Fibroblast of lung (primary cell): Measurements from ENCODE around the gene CCDC152. TPM values are rescaled to one million over a fixed set of nuclear protein-coding genes. Genes with fewer than 3 reads are reported as not detected.

ENCODE experiments used
- DNase-seq, 2 donors: peaks; one replicate each; pipeline versions ENCODE4 v3.0.0 to v3.0.0-alpha.2; 2010; ENCODE audit warnings: low read depth in 2 of 2
- H2AFZ ChIP-seq: 2 replicates; pipeline ENCODE4 v1.5.1; 2012; ENCODE audit warnings: low read length, control low read depth, inconsistent platforms
- H3K27ac ChIP-seq: 2 replicates; pipeline ENCODE4 v1.5.1; 2011; ENCODE audit warnings: low read length, control low read depth; ENCODE audit not compliant: insufficient read depth
- H3K27me3 ChIP-seq: 2 replicates; pipeline ENCODE4 v1.5.1; 2011; ENCODE audit warnings: mild to moderate bottlenecking, low read length; ENCODE audit not compliant: control insufficient read depth, insufficient read depth
- H3K36me3 ChIP-seq: 2 replicates; pipeline ENCODE4 v1.5.1; 2011; ENCODE audit warnings: low read length; ENCODE audit not compliant: control insufficient read depth, insufficient read depth
- H3K4me1 ChIP-seq: 2 replicates; pipeline ENCODE4 v1.5.1; 2011; ENCODE audit warnings: low read length; ENCODE audit not compliant: control insufficient read depth, insufficient read depth; ENCODE audit errors: extremely low read depth
- H3K4me2 ChIP-seq: 2 replicates; pipeline ENCODE4 v1.5.1; 2011; ENCODE audit warnings: low read length, control low read depth; ENCODE audit not compliant: insufficient read depth; ENCODE audit errors: extremely low read depth
- H3K4me3 ChIP-seq, 4 experiments: fragments of 200-600 bp in 1 of 4; sonication (generic) in 1 of 4; replicated peaks in 1 of 4; 2 replicates each; pipeline ENCODE4 v1.5.1; 2011 to 2016; ENCODE audit warnings: low read length in 4 of 4, low read depth in 3 of 4, mild to moderate bottlenecking in 3 of 4, control low read depth in 2 of 4, inconsistent platforms in 1 of 4, mixed read lengths in 1 of 4; ENCODE audit not compliant: insufficient read depth in 1 of 4; ENCODE audit errors: control extremely low read depth in 1 of 4
- H3K79me2 ChIP-seq: 2 replicates; pipeline ENCODE4 v1.5.1; 2012; ENCODE audit warnings: mild to moderate bottlenecking, low read length, inconsistent platforms; ENCODE audit not compliant: control insufficient read depth, insufficient read depth
- H3K9ac ChIP-seq: 2 replicates; pipeline ENCODE4 v1.5.1; 2011; ENCODE audit warnings: mild to moderate bottlenecking, low read length, control low read depth; ENCODE audit not compliant: insufficient read depth
- H3K9me3 ChIP-seq: 2 replicates; pipeline ENCODE4 v1.5.1; 2012; ENCODE audit warnings: low read depth, low read length; ENCODE audit not compliant: control insufficient read depth, insufficient read depth
- H4K20me1 ChIP-seq: 2 replicates; pipeline ENCODE4 v1.5.1; 2011; ENCODE audit warnings: low read length; ENCODE audit not compliant: control insufficient read depth, insufficient read depth; ENCODE audit errors: extremely low read depth
- CTCF ChIP-seq, 2 donors: IDR thresholded peaks in 1 of 2; conservative IDR thresholded peaks in 1 of 2; 1 replicate in 1 of 2; 2 replicates in 1 of 2; pipeline ENCODE4 v1.5.1; 2011 to 2012; ENCODE audit warnings: low read length in 2 of 2, control low read depth in 1 of 2, inconsistent platforms in 1 of 2, low read depth in 1 of 2, mild to moderate bottlenecking in 1 of 2
- EZH2 ChIP-seq: IDR thresholded peaks from 2 replicates; pipeline ENCODE4 v1.5.1; 2012; ENCODE audit warnings: low read length, control low read depth, mild to moderate bottlenecking; ENCODE audit errors: missing control alignments
- polyA plus RNA-seq, 2 donors: library from polyadenylated mRNA; depleted of rRNA in 1 of 2; stranded (reverse) in 1 of 2; unstranded in 1 of 2; fragments of >200 nt; gene quantifications; 2 replicates each; pipeline ENCODE4 v1.2.1, GENCODE V29; 2011 to 2012; ENCODE audit warnings: missing spikeins in 1 of 2
- total RNA-seq: library from RNA; depleted of rRNA; stranded (reverse); fragments of >200 nt; gene quantifications from 2 replicates; pipeline ENCODE4 v1.2.1, GENCODE V29; 2014

Gene CCDC152
- total and polyA plus RNA-seq, 2 donors (not counting 1 experiment from before 2014, with no cell fraction given), result 1.4 to 2.5 TPM

- Histone ChIP-seq H3K4me2 (no peak overlapping the region), H3K27me3 (no peaks in the 10 kb centered on the region), H3K9me3 (no peaks in the 10 kb centered on the region), H2AFZ (no peak overlapping the region), H4K20me1 (no peaks in the 10 kb centered on the region), H3K9ac (no peak overlapping the region), H3K36me3 (no peaks in the 10 kb centered on the region), H3K4me3 (no peak overlapping the region), H3K4me1 (no peaks in the 10 kb centered on the region), H3K27ac (no peak overlapping the region), H3K79me2 (no peaks in the 10 kb centered on the region)
- no peak for TF ChIP-seq CTCF (conservative IDR thresholded peaks at IDR 0.05 in 1 of 2, IDR thresholded peaks at IDR 0.05 in 1 of 2; ENCODE audit: low read depth in 1 of 2, low read length in 2 of 2)
- no peak for TF ChIP-seq EZH2
- no peak for DNase-seq
Observed at GRCh38 chr5:42837601-42838000, 81.0 kb downstream of the CCDC152 start.

GRCh38 chr5:42839196-42839595 lies 82.6 kb downstream of the CCDC152 start:
- Histone ChIP-seq H3K27ac (no peak overlapping the region), H3K9me3 (no peaks in the 10 kb centered on the region), H2AFZ (no peak overlapping the region), H3K27me3 (no peaks in the 10 kb centered on the region), H3K36me3 (no peaks in the 10 kb centered on the region), H4K20me1 (no peaks in the 10 kb centered on the region), H3K4me3 (no peak overlapping the region), H3K9ac (no peak overlapping the region), H3K4me1 (no peaks in the 10 kb centered on the region), H3K79me2 (no peaks in the 10 kb centered on the region), H3K4me2 (no peak overlapping the region)
- DNase-seq, result no peak
- TF ChIP-seq EZH2, result no peak

- H2AFZ ChIP-seq, result peak overlapping the region; percentile 37
- no peak for TF ChIP-seq CTCF (conservative IDR thresholded peaks at IDR 0.05 in 1 of 2, IDR thresholded peaks at IDR 0.05 in 1 of 2; ENCODE audit: low read depth in 1 of 2, low read length in 2 of 2)
- TF ChIP-seq EZH2, result no peak
Observed at GRCh38 chr5:42840269-42840668, 83.7 kb downstream of the CCDC152 start.

More at GRCh38 chr5:42840269-42840668, 83.7 kb downstream of the CCDC152 start:
- H3K9ac ChIP-seq, result no peak overlapping the region
- no peaks in the 10 kb centered on the region for H3K79me2 ChIP-seq
- no peaks in the 10 kb centered on the region for H3K9me3 ChIP-seq
- no peaks in the 10 kb centered on the region for H4K20me1 ChIP-seq
- no peak overlapping the region for H3K27ac ChIP-seq
- no peaks in the 10 kb centered on the region for H3K4me1 ChIP-seq
- peak; percentile 84 to 99 for DNase-seq
- no peaks in the 10 kb centered on the region for H3K36me3 ChIP-seq
- H3K4me3 ChIP-seq, result peak overlapping the region in 1 of 4 experiments; percentile 8
- no peaks in the 10 kb centered on the region for H3K27me3 ChIP-seq
- peak overlapping the region; percentile 29 for H3K4me2 ChIP-seq
